ENCODE data around the gene ARHGEF10L.

Gene ARHGEF10L

GRCh38 chr1:17520473-17521319, 18.8 kb upstream of the ARHGEF10L start:
- no peak for DNase-seq (ENCODE audit: low read depth)

- no peak for DNase-seq (ENCODE audit: low read depth)
Measured at GRCh38 chr1:17521946-17522612, 17.4 kb upstream of the ARHGEF10L start.

DNA sequence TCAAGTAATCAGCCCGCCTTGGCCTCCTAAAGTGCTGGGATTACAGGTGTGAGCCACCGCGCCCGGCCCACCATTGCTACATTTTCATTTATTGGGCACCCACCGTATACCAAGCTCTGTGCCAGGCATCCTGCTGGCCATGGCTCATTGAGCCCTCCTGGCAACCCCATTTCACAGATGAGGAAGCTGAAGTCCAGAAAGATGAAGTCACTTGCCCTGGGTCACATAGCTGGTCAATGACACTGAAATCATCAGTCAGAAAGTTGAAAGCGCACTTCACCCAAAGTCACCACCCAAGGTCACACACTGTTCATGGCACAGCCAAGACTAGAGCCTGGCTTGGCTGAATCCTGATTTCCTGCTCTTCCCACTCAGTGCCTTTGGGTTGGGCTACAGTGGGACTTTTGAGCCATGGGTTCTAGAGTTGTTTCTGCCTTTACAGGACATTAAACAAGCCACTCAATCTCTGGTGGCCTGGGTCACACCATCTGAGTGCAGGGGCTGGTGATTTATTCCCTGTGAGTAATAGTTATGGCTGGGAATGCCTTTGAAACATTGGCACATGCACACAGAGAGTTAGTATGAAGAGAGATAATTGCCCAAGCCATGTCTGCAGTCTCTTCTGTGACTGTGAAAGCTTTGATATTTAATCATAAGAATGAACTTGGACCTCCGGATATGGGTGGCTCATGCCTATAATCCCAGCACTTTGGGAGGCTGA, 16.0 kb upstream of the ARHGEF10L start:
- no peak for DNase-seq (ENCODE audit: low read depth)

DNA sequence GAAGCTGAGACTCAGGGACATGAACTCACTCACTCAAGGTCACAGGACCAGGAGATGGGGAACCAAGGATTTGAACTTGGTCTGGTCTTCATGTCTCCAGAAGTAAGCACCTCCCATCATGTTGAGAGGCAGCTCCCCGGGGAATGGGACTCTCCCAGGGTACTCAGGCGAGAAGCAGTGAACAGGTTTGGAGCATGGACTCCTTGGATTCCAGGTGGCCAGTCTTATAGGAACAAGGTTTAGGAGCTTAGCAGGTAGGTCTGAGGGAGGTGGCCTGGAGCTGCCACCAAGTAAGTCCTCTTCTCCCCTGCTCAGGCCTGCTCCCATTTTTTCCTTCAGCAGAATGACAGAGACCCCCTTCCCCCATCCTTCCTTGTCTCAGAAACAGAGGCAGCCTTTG, 14.9 kb upstream of the ARHGEF10L start:
- no peak for DNase-seq (ENCODE audit: low read depth)

DNA sequence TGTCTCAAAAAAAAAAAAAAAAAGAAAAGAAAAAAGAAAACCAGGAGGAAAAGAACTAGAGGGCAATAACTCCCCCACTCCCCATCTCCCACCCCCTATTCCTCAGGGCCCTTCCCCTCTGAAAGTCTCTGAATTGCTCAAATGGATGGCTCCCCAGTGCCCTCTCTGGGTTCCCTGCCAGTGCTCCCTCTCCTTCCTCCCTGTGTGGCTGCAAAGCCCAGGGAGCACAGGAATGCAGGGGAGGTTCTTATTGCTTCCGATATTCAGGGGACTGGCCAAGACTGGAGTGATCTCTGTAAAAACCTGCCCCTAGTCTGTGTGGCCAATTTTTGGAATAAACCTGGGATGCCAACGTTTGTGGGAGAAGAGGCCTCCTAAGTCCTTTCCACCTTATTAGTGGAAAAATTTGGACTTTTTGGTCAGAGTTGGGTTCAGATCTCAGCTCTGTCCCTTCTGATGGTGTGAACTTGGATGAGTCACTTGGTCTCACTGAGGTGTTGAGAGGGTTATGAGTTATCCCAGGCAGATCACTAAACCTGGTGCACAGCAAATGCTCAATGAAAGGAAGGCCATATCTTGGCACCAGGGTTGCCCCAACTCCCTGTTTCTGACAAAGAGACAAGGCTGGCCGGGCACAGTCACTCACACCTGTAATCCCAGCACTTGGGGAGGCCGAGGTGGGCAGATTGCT, 13.4 kb upstream of the ARHGEF10L start:
- no peak for DNase-seq (ENCODE audit: low read depth)

DNA sequence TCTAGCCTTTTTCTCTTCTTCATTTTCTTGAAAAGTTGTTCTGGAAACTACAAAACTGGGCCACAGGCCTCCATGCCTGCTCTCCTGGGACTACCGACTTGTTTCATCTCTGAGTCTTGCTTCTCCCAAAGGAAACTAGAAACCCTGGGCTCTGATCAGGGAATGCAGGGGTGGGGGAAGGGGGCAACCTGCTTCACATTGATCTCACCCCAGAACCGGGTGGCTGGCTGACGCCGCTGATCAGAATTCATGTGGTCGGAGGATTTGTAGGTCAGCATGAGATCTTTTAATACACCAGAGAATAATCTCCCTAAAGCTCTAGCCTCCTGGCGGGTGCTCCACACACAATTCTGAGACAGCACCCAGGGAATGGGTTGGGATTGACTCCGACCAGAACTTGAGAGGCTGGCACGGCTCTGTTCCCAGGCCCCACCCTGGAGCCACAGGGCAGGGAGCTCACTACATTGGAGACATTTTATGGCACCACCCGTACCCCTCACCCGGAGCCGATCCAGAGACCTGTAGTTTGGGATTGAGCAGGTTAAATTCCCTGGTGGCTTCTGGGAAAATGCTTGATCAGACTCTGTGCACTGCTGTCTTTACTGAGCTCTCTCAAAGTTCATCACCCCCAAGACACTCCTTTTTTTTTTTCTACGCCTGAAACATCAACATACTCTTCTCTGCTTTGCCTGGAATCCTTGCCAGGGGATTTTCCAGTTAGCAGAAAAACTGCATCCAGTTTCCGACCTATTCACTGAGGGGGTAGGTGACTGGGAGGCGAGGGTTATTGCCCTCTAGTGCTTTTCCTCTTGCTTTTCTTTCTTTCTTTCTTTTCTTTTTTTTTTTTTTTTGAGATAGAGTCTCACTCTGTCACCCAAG, 12.2 kb upstream of the ARHGEF10L start:
- DNase-seq (ENCODE audit: low read depth) = no peak

DNA sequence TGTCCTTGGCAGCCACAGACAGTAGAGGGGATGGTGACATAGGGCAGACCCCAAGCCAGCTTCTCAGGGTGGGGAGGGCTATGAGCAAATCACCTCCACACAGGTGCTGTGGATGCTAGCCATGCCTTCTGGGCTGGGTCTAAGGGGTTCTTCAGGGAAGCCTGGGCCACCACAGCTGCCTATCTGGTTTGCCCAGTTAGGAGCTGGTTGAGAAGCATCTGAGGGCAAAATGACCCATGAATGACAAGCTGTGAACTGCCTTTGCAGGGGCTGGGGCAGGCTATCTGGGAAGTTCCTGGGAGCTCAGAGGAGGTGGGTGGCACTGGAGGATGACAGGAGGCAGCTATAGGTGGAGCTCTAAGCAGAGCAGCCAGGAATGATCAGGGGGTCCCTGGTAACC, 10.1 kb upstream of the ARHGEF10L start:
- DNase-seq (ENCODE audit: low read depth) = no peak

DNA sequence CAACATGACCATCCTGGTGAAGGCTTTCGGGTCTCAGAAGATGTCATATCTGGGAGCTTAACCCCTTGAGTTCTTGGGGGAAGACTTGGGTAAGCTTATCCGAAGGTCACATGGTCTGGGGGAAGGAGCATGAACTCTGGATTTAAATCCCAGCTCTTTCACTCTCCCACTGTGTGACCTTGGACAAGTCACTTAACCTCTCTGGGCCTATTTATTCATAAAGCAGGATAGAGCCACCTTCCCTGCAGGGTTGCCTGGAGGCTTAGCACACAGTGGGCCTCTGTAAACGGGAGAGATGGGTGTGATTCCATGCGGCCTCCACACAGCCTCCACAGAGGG, 8.2 kb upstream of the ARHGEF10L start:
- DNase-seq (ENCODE audit: low read depth) = no peak

GRCh38 chr1:17531682-17532487, 7.6 kb upstream of the ARHGEF10L start:
- DNase-seq (ENCODE audit: low read depth) = no peak

DNA sequence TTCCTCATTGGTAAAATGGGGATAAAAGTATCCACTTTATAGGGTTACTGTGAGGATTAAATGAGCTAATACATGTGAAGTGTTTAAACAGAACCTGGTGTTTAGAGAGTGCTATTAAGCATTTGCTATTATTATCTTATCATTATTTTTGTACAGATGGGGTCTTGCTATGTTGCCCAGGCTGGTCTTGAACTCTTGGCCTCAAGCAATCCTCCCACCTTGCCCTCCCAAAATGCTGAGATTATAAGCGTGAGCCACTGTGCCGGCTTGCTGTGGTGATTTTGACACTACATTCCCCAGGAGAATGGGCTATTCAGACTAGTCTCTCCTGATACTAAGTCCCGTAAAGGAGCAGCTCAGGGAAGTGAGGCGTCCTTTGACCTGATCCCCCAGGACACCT, 6.3 kb upstream of the ARHGEF10L start:
- no peak for DNase-seq (ENCODE audit: low read depth)

- DNase-seq (ENCODE audit: low read depth) = no peak
Measured at GRCh38 chr1:17535300-17535936, 4.1 kb upstream of the ARHGEF10L start.

DNA sequence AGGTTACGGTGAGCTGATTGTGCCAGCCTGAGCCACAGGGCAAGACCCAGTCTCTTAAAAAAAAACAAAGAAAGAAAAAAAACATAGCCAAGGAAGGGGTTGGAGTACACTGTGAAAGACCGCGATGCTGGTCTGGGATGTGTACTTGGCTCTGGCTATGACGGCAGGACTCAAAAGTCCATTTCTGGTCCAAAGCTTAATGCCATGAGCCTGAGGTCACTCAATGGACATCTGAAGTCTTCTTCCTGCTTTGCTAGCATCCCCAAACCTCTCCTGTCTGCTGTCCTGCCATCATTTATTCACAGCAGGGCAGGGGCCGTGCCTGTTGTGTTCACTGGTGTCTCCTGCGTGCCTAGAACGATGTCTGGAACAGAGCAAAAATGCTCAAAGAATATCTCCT, 1.5 kb upstream of the ARHGEF10L start:
- no peak for DNase-seq (ENCODE audit: low read depth)

GRCh38 chr1:17538428-17539117, 925 bp upstream of the ARHGEF10L start:
- no peak for DNase-seq (ENCODE audit: low read depth)

DNA sequence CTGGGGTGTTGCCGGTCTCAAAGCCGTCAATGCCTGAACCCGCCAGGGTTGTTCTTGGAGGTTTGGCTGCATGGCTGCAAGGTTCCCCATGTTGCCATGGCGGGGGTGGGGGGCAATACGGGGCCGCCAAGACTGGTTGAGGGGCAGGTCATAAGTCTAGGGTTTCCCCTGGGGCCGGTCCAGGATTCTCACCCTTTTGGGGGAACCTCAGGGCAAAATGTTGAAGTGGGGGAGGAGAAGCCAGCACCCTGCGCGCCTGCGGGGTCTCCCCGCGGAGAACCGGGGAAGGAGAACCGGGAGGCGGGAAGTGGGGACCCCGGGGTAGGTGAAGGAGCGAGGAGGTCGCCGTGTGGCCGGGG, 401 bp upstream of the ARHGEF10L start:
- no peak for DNase-seq (ENCODE audit: low read depth)

GRCh38 chr1:17540255-17541001, 930 bp downstream of the ARHGEF10L start:
- no peak for DNase-seq (ENCODE audit: low read depth)

- no peak for DNase-seq (ENCODE audit: low read depth)
Measured at GRCh38 chr1:17542645-17543044, 3.1 kb downstream of the ARHGEF10L start.

DNA sequence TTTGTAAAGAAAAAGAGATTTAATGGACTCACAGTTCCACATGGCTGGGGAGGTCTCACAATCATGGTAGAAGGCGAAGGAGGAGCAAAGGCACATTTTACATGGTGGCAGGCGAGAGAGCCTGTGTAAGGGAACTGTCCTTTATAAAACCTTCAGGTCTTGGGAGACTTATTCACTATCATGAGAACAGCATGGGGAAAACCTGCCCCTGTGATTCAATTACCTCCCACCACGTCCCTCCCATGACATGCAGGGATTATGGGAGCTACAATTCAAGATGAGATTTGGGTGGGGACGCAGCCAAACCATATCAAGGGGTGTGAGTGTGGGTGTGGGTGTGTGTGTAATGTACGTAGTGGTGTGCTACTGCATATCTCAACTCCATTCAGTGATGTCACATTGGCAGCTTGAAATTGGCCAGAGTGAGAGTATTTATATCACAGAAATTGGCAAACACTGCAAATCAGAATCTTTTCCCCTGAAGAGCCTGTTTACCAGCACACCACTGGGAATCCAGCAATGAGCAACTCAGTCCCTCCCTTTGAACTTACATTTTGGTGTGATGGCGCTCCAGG, 5.4 kb downstream of the ARHGEF10L start:
- no peak for DNase-seq (ENCODE audit: low read depth)

DNA sequence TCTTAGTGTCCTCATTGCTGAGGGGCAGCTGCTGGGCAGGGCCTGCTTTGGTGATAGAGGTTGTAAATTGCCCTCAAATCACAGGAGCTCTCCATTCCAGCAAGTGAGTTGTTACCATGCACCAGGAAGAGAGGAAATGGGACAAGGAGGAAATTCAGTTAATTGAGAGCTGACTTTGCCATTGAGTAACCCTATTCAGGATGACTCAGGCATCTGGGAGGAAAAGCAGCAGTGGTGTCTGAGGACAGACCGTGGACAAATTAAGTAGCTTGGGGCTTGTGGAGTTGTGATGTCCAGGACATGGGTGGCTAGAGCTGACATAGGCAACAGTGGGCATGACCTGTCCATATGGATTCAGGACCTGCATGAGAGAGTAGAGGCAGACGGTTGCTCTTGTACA, 5.9 kb downstream of the ARHGEF10L start:
- no peak for DNase-seq (ENCODE audit: low read depth)

Data from activated T-cell treated with anti-CD3 and anti-CD28 coated beads for 24 hours (primary cell).